Tongue (tissue), 2 donors: Measurements from ENCODE around the gene TRIB2. TPM values are rescaled to one million over a fixed set of nuclear protein-coding genes. Genes with fewer than 3 reads are reported as not detected.

Experiments used
- DNase-seq: peaks from one replicate; pipeline ENCODE4 v3.0.0-alpha.2; 2015
- total RNA-seq: library from RNA; depleted of rRNA; stranded (reverse); fragments of >200 nt; gene quantifications from one replicate; pipeline ENCODE4 v1.2.3, GENCODE V29; 2014

Gene TRIB2
- total RNA-seq, 1 donor from 2014 or later: 44.8 TPM

DNA sequence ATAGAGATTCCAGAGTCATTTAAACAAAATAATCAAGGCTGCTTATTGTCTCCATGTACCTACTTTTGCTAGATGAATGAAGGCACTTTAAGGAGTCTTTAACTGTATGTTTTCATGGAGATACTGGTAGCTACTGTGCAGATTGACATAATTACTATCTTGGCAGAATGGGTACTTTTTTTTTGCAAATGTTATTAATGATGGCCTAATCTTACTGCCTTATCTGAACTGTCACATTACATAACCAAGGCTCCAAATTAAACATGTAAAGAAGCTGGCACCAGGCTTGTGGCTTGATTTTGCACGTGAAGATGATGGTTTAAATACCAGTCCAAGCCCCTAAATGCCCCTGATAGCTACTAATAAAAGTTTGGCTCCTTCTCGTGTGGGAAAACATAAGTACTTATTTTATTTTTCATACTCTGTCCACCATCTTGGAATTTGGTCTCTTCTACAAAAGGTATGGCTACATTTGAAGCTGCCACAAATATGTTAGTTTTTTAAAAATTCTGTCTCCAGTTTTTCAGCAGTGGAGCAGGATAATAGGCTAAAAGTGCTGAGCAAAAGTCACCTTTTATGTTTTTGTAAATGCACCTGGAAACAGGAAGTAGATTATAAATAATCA lies 4.1 kb downstream of the TRIB2 start:
- no peak for DNase-seq

DNA sequence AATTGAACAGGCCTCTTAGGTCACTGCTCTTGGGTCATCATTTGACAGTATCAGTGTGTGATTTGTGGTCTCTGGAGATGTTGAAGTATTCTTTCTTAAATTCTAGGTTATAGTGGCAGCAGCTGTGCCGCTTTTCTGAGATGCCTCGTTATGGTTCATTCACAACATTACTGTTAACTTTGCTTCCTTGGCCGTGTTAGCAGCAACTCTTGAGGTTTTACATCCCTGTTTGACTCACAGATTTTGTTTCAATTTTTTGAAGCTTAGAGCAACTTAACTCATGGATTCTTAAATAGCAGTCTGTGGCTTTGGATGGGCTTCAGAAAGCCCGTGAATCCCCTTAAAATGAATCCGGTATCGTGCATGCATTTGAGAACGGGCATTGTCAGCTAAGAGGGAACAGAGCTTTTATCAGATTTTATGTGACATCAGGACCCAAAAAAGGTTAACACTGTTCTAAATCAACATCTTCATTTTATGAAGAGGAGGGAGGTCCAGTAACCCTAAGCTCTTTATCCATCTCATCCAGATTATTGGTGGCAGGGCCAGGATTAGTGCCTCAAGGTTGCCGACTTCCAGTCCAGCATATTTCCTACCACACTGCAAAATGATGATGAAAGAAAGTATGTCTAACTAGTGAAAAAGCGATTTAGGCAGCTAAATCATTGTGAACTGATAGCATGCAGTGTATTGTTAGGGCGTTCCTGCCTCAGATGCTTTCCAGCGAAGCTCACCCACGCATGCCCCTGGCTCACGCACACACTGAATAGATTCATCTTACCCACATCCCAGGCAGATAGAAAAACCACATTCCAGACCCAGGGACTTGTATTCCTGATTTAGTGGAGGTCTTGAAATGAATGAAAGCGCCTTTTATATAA lies 5.1 kb downstream of the TRIB2 start:
- peak; percentile 38 for DNase-seq

DNA sequence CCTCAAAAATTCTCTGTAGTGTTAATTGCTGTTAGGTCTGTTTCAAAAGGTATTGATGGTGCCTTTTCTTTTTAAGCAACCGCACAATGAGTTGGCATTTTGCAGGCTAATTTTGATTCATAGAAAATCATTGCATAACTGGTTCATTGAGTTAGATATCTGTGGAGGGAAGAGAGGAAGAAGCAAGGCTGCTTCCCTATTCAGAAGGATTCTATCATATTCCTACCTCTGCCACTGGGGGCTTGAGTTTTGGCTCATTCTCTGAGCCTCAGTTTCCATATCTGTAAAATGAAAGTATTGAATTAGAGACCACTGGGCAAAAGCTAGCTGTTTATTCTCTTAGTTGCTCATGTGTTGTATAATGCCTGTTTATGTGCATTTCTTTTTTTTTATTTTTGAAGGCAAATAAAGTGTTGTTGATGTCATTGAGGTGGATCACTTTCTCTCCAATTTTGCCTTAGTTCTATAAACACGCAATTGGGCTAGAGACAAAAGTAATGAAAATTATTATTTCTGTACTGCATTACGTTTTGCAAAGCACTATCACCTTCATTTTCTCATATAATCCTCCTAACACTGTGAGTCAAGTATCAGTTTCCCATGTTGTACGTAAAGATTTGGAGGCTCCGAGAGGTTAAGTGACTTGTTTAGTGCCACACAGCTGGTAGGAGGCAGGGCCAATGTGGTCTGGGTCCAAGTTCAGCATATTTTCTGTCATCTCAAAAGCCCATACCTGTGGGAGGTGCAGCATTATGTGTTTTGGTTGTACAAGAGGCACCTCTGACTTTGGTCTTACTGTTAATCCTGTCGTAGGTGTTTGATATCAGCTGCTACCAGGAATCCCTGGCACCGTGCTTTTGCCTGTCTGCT lies 5.9 kb downstream of the TRIB2 start:
- DNase-seq: no peak

DNA sequence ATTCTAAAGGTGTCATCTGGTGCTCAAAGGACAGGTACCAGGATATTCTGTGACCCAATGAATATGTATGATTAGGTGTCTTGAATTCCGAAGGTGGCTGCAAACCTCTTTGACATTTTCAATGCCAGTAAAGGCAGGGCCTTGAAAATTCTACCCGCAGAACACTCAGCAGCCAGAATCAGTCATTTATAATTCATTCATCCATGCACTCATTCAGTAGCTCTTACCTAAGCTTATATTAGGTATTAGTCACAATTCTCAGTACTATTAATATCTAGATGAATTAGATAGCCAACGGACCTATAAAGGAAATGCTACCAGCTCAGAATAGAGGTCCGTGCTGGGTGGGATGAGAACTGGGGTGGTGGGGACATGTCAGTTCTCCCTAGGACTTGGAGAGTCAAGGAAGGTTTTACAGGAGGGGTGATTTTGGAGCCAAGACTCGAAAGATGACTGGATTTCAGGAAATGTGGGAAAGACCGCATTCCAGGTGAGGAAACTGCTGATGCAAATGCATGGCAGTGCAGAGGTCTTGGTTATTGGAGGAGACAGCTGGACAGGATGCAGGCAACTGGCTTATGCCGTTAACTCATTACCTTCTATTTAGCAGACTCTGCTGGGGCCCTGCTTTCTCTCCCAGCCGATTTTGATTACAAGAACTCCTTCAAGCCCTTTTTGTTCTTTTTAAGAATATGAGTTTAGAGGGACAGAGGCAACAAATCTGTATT lies 7.2 kb downstream of the TRIB2 start:
- no peak for DNase-seq

DNA sequence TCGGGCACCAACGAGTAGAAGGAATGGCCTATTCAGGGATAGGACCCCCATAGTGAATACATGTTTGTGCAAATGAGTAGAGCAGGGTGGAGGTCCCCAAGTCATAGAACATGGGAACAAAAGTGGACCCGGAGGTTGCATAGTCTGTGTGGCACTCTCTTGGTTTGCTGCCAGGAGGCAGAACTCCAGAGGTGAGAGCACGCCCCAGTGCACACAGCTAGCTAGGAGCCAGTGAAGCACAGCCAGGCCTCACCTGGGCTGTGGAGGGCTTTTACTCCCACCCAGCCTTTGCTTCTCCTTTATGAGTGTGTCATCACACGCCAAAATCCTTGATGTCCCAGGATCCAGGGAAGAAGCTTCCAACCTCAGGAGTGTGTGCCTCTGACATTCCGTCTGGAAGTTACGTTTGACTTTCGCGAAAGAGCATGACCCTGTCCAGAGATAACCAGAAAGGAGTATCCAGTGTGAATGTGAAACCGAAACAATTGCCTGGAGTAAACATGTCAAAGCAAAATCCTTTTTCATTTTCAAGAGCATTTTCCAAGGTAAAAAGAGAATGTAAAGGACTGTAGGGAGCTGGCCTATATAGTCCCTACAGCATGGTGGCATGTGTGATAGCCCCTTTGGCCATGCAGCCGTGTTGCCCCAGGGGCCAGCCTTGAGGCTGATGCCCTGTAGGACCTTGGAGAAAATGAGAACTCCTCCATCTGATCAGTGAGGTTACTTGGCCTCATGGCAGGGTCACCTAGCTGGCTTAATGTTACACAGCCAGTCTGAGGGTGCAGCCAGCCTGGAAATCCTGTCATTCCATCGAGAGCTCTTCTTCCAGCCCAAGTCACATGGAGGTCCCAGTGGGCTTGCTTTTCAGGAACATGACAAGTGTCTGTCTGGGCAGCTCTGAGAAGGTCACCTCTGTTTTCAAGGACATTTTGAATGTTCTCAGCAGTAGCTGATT lies 8.8 kb downstream of the TRIB2 start:
- DNase-seq: no peak

DNA sequence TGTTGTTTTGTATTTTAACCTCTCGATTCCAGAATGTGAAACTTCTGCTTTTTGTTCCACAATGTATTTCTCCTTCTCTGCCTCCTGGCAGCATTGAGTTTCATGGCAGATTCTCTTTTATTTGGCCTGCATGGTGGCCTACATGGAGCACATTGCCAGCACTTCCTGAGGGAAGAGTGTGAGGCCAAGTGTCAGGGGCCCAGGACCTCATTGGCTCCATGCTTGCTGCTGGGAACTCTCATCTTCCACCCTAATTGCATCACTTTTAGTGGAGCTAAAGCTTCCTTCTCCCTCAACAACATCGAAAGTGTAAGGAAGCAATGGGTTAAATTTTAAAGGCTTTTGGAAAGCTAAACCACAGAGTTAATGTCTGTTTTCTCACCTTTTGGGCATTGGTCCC lies 9.5 kb downstream of the TRIB2 start:
- DNase-seq: no peak

DNA sequence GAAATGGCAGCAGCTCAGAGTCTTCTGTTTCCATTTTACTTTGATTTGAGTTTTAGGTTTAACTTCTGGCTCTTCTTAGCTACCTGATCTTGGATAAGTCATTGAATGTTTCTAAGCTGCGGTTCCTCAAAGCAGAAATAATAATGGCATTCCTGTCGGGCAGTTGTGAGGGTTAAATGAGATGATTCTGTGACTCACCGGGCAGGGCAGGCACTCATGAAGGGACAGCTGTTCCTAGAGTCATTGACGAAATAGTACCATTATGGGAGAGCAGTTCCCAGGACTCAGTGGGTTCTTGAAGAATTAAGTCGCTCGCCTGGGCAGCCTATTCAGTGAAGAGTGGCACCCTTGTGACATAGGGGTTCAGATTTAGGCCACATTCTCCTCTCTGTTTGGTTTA lies 10.3 kb downstream of the TRIB2 start:
- DNase-seq: no peak

DNA sequence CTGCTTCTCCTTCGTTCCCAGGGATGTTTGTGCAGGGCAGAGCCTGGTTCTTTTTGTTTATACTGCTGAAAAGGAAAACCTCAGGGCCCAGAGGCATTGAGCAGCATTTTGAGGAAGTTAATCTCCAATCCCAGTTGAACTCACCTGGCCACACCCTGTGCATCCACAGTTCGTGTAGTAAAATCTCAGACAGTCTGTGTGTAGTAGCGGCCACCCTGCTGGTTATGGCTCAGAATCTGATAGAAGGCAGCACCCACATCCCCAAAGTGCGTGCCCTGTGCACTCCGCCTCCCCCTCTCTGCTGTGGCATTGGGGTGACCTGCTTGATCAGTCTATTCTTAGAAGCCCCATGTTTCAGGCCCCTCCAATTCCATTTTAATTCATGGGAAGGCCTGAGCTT lies 10.9 kb downstream of the TRIB2 start:
- DNase-seq: no peak

DNA sequence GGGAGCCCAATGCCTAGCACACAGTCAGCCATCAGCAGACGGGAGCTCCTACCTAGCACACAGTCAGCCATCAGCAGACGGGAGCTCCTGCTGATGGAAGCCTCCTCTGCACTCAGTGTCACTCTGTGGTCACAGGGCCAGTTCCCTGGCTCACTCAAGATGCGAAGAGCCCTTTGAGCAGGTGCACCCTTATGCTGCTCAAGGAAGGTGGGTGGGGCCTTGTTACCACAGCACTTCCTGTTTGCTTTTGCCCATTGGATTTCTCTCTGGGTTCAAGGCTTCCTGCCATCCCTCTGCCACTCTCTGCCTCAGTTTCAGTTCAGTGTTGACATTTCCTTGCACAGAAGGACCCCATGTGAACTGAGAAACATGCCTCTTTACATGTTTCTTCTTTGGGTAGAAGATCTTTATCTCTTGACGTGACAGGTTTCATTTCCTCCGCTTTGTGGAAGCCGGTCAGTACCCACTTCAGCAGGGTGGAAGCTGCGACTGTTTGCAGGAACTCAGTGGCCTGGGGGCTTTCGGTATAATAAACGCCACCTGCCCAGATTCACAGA lies 11.6 kb downstream of the TRIB2 start:
- no peak for DNase-seq

DNA sequence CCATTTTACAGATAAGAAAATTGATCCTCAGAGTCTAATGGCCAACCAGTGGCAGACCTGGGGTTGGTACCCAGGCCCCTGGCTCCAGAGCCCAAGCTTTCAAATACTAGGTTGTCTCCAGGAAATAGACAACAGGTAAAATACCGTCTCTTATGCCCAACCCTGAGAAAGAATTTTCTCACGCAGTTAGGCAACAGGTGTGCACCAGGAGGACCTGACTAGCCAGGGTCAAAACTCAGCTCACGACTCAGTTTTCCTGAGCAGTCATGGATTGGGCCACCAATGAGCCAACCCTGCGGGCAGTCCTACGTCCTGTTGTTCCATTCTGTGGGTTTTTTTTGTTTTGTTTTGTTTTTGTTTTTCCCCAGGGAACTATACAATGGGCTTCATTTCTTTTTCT lies 13.5 kb downstream of the TRIB2 start:
- DNase-seq: no peak

DNA sequence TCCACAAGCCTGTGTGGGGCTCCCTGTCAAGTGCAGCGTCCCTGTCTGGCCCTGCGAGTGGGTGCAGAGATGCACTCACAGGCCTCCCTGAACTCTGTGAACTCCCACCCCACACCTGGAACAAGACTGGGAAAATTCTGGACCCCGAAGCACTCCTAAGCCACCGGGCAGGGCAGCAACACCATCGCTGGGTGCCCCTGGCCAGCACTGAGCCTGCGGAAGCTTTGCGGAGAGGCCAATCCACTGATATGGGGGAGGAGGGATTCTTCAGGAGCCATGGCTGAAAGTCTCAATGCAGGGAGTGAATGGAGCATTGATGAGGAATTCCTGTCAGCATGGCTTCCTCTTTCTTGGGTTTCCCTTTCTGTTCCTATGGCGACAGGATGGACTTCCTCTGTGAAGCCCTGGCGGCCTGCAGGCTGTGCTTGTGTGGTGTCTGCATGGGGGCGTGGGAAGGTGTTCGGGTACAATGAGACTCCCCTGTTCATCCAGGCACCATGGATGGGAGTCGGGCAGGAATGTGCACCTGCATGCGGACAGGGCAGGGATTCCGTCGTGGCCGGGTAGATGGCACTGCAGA lies 15.1 kb downstream of the TRIB2 start:
- no peak for DNase-seq

DNA sequence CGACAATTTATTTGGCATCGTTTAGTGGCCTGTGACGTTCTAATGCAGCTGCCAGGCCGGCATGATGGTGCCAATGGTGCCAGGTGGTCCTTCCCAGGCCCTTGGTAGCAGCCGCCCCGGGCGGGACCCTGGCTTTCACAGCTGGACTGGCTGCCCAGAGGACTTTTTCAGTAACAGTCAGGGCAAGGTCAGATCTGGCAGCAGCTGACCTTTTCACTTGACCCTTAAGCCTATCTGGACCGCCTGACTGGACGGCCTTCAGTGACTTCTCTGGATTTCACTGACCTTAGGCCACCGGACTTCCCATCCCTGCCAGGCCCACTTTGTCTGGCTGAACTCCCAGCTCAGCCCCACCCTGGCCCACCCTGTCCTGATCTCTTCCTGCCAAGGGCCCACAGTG lies 15.9 kb downstream of the TRIB2 start:
- peak; percentile 80 for DNase-seq

DNA sequence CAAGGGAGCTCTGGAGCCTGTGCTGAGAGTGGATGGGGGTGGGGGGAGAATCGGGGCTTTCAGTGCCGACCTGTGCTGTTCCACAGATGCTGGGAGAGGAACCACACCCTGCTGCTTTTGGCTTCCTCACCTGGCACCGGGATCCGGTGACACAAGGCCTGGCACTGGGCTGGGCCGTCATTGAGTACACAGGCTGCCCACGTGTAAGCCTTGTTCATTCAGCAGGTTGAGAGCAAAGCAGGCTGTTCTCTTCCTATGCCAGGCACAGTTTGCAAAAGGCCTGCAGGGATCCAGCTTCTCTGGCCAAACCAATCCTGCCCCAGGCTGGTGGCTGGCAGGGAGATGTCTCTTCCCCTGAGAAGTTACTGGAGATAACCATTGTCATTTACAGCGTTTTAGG lies 17.1 kb downstream of the TRIB2 start:
- no peak for DNase-seq

DNA sequence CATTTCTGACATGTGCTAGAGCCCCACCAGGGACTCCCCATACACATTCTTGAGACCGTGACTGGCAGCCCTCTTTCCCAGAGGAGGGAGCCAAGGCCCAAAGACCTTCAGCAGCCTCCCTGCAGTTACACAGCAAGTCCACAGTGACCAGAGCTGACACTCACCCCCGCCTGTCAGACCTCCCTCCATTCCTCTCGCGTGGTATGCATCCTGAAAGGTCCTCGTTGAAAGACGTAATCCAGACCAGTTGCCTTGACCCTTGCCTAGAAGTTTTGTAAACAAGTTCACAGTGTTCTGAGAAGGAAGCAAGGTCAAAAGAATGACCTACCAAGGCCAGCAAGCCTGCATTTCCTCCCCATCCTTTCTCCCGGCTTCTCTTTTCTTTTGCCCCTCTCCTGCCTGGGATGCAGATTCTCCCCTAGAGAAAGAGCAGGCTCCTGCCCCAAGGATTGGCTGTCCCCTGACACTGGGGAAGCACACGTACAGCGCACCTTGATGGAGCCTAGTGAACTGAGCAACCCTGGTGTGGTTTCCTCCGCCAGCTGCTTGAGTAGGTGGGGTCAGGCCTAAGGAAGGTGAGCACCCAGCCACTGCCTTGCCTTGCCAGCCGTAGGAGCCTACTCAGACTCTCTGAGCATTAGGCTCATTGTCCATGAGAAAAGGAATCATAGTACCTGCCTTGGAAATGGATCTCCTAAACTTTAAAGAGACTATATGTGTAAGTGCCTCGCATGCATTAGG lies 18.3 kb downstream of the TRIB2 start:
- DNase-seq: no peak

DNA sequence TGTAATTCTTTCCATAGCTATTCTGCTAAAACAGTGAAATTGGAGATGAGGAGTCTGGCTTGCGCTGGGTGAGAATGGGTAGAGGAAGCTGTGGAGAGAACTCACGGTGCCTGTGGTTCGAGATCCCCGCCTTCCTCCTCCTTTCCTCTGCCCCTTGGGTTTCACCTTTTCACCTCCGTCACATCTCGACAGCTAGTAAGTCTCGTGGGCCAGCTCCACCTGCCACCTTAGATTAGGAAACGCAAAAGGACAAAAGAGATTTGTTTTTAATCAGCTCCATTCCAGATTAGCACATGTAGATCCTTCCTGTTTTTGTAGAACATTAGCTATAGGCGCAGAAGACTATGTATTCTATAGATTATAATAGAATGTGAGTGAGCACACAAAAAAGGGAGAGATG lies 20.6 kb downstream of the TRIB2 start:
- no peak for DNase-seq

DNA sequence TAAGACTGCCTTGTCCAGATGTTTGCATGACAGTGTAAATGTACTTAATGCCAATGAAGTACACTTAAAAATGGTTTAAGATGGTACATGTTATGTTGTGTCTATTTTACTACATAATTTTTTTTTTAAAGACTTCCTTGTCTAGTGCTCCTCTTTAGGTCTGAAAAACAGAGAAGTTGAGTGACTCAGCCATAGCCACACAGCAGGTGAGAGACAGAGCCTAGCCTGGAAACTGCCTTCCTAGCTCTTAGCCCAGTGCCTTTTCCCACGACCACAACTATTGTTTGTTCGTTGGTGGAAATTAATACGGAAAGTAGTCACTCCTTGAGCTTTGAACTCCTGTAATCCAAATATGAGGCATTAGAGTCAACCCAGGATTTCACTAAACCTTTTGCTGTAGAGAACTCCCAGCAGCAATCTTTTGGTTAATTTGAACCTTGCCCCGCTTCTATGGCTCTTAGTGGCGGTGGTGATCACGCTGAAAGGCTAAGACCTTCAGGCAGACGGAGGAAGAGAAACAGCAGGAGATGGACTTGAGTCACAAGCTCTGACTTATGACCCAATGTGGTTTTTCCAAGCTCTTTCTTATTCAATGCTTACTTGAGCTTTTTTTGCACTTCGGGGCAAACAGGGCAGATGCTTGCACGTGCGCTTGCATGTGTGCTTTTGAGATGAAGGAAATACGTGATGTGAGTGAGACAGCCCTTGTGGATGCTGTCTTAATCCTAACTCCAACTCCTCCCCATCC lies 21.2 kb downstream of the TRIB2 start:
- DNase-seq: no peak

DNA sequence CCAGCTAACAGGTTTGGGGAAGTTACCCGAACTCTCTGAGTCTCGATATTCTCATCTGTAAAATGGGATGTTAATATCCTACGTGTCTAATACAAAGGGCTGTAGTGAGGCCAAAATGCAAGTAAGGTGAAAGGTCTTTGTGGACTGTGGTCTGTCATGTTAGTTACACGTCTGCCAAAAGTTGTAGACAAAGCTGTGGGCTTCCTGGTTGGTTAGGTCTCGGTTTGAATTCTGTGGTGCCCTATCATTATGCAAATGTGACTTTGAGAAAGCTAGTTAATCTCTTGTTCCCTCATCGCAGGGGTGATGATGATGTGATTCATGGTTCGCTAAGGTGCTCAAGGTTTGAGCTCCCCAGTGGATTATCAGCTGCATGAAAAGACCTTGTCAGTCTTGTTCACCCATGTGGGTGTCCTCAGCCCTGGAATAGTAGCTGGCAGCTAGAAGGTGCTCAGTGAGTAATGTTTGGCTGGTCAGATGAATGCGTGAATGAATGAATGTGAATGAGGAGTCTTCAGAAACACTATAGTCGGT lies 23.1 kb downstream of the TRIB2 start:
- no peak for DNase-seq

DNA sequence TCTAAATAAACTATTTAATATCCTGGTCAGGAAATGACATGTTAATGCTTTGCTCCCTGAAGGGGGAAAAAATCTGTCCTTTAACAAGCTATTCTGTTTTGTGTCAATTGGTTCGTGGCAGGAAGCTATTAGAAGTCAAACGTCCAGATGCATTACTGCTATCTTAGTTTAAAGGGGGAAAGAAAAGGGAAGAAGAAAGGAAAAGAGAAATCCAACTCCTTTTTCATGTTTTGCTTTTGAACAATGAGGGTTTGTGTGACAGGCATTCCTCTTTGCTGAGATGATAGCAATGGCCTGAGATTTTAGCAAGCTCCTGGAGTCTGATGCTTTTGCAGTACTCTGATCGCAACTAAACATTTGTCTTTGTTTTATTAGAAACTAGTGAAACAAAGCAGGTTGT lies 24.6 kb downstream of the TRIB2 start:
- no peak for DNase-seq

DNA sequence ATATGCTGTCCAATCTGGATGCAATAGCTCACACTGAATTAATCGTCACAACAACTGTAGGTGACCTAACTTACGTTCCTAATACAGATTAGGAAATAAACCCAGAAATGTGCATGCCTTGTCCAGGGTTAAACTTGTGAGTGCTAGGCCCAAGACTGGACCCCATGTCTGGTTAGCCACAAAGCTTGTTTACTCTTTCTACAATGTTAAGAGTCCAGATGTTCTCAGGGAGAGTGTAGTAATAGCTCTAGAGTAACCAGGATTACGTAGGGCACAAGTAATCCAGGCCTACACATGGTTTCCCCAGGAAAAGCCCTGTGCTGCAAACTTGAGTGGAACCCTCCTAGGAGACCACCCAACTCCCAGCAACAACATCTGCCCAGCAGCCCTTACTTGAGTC lies 26.2 kb downstream of the TRIB2 start:
- DNase-seq: no peak
